ENCODE measurements around the gene ASB18.
"Not testable (repeated sequence)": the region's sequence is repeated elsewhere in the genome, so short reads cannot be mapped to it uniquely, and the experiment has no call there.

The ASB18 gene

DNA sequence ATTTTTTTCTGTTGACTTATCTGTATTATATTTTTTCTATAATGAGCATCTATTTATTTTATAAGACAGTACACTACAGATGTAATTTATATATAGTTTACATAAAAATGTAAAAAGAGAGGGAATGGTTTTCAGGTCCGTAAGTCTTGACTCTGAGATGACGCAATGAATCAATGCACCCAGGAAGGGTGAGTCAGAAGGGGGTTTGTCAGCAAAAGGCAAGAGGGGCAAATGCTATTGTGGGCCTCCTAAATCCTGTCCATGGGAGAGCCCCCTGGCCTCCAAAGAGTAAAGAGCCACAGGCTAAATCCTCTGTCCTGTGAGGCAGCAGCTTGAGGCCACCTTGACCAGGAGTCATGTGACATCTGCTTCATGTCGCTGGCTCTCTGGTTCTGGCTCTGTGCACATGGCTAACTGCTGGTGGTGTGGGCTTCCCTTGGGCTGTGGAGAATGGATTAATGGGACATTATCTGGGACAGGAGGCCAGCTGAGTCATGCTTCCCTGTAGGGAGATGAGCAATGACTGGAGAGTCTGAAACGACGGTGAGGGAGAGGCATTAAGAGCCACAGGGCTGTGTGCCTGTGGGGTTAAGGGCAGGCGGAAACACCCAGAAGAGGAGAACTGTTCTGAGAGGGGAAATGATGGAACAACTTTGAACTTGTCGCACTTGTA, 22.8 kb upstream of the ASB18 start:
- no peak for DNase-seq (ENCODE audit: low read depth)

DNA sequence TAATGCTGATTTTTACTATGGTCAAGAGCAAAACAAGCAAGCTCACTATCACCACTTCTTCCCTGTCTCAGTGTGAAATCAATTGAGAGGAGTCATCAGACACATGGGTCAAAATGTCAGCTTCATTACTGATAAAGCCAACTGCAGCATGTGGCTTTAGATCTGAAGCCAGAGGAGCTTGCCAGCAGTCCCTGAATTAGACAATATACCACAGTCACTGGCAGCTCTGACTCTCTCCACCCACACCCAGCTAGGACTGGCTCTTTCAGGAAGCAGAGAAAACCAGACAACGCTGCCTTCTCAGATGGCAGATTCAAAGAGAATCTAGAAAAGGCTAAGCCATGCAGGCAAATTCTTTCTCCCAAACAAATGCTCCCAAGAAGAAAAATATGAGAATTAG, 20.0 kb upstream of the ASB18 start:
- DNase-seq (ENCODE audit: low read depth) = no peak

- no peak for DNase-seq (ENCODE audit: low read depth)
These were observed 18.2 kb upstream of the ASB18 start for GRCh38 chr2:236282406-236282805.

DNA sequence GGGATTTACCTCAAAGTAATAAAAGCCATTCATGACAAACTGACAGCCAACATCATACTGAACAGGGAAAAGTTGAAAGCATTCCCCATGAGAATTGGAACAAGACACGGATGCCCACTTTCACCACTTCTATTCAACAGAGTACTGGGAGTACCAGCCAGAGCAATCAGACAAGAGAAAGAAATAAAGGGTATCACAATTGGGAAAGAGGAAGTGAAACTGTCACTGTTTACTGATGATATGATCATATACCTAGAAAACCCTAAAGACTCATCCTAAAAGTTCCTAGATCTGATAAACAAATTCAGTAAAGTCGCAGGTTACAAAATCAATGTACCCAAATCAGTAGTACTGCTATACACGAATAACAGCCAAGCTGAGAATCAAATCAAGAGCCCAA, 17.2 kb upstream of the ASB18 start:
- DNase-seq (ENCODE audit: low read depth) = no peak

GRCh38 chr2:236273126-236273525, 8.9 kb upstream of the ASB18 start:
- DNase-seq (ENCODE audit: low read depth) = no peak

DNA sequence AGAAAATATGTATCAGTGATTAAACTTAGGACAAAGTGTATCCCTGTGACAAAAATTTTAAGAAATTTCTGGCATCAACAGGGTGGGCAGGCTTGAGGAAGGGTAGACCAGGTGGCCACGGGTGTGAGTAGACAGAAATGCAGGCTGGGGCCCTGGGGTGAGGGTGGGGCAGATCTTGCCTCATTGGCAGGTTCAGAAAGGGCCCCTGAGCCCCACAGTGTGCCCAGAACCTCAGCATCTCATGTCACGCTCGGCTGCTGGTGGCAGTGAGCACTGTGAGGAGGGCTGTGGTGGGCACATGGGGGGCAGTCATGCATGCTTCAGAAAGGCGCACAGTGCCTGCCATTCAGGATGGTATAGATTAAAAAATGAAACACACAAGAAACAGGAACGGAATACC, 7.6 kb upstream of the ASB18 start:
- no peak for DNase-seq (ENCODE audit: low read depth)

- DNase-seq (ENCODE audit: low read depth) = not testable (repeated sequence)
These were observed 5.7 kb upstream of the ASB18 start for GRCh38 chr2:236269876-236270275.

DNA sequence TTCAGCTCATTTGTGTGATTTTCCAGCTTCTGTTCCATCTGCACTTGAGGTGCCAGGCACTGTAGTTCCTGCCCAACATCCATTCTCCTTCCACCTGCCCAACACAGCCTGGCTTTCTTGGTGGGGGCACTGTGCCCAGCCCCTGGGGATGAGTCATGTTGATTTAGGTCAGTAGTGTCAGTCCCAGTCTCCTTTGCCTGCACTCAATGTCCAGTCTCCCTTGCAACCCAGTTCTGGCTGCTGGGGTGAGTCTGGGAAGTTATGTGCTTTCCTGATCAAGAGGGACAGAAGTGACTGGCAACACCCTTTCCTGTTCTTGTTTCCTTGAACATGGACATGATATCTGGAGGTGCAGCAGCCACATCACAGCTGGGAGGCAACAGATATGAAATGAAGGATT, 1.5 kb upstream of the ASB18 start:
- no peak for DNase-seq (ENCODE audit: low read depth)

DNA sequence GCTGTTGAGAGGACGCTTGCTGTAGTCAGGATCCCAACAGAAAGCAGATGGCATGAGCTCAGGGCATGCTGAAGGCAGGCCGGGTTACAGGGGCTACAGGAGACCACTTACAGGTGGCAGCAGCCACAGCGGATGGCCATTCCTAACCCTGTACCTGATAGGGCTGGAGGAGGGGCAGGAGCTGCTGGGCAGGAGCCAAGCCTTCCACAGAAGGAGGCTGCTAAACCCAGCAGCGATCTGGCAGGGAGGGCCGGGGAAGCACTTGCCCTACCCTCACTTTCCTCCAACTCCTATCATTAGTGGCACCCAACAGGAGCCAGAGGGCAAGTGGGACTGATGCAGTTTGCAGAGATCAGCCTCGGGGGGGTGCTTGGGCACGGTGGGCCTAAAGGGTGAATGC, 2.0 kb downstream of the ASB18 start:
- no peak for DNase-seq (ENCODE audit: low read depth)

- no peak for DNase-seq (ENCODE audit: low read depth)
These were observed 2.8 kb downstream of the ASB18 start for GRCh38 chr2:236261452-236261851.

- DNase-seq (ENCODE audit: low read depth) = no peak
These were observed 4.8 kb downstream of the ASB18 start for GRCh38 chr2:236259371-236259770.

GRCh38 chr2:236257575-236257974, 6.6 kb downstream of the ASB18 start:
- DNase-seq (ENCODE audit: low read depth) = no peak

GRCh38 chr2:236257136-236257535, 7.1 kb downstream of the ASB18 start:
- DNase-seq (ENCODE audit: low read depth) = no peak

GRCh38 chr2:236256366-236256985, 7.7 kb downstream of the ASB18 start:
- DNase-seq (ENCODE audit: low read depth) = no peak

GRCh38 chr2:236254674-236255073, 9.5 kb downstream of the ASB18 start:
- no peak for DNase-seq (ENCODE audit: low read depth)

GRCh38 chr2:236254001-236254400, 10.2 kb downstream of the ASB18 start:
- no peak for DNase-seq (ENCODE audit: low read depth)

GRCh38 chr2:236252602-236253001, 11.6 kb downstream of the ASB18 start:
- DNase-seq (ENCODE audit: low read depth) = no peak

GRCh38 chr2:236250909-236251579, 13.2 kb downstream of the ASB18 start:
- DNase-seq (ENCODE audit: low read depth) = no peak

DNA sequence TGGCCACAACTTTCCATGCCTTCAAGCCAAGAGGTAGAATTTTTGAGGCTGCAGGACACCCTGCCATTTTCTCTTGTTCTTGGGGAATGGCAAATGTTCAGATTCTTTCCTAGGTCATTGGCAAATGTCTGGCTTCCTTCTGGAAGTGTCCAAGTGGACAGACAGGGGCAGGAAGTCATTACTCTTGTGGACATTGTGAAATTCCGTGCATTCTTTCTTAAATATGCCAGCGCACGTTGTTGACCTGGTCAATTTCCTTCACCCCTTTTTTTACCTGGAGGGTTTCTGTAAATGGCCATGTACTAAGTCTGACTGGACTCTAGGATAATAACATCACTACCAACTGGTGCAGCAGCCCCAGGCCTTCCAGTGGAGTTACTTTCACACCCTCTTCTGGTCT, 13.9 kb downstream of the ASB18 start:
- DNase-seq (ENCODE audit: low read depth) = no peak

DNA sequence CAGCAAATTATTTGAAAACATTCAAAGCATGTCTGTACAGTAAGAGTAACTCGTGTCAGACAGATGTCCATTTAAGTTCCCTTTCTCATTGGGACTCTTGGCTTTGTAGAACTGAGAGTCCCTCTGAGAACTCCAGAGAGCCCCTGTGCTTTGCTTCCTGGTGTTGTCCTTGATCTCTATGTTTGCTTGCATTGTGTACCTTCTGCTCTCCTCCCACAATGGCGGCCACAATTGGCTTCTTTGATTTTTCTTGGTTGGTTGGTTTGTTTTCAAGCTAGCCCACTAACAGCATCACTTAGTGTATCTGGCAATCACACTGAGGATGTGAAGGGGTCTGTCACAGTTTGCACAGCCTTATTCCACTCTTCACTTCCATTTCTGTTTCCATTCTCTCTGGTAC, 15.1 kb downstream of the ASB18 start:
- DNase-seq (ENCODE audit: low read depth) = no peak

DNA sequence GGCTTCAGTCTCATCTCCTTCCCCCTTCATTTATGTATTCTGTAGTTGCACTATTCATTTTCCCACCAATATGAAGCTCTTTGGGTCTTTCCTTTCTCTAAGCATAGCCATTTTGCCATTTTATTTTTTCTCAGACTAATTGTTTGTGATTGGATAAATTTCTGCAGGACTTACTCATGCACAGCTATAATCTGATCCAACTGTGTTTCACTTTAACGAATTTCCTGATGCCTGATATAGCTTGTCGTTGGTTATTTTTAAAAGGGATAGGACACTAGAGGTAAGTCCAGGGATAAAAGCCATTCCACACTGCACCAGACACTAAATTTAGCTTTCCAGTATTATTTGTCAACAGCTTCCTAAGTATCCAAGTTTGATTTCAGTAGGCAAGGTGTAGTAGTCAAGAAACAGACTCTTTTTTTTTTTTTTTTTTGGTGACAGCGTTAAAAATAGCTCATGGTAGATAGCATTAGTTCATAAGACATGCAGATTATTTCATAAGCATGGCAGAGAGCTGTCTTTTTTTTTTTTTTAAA, 17.4 kb downstream of the ASB18 start:
- DNase-seq (ENCODE audit: low read depth) = no peak

GRCh38 chr2:236244256-236244655, 19.9 kb downstream of the ASB18 start:
- no peak for DNase-seq (ENCODE audit: low read depth)

GRCh38 chr2:236242057-236242495, 22.1 kb downstream of the ASB18 start:
- no peak for DNase-seq (ENCODE audit: low read depth)

All from GM04503 (cell line).